Measurements from ENCODE around the gene LTF.
"Not testable (repeated sequence)": the region's sequence is repeated elsewhere in the genome, so short reads cannot be mapped to it uniquely, and the experiment has no call there.

LTF gene

GRCh38 chr3:46464326-46465195 is at the start of gene LTF:
TSS of gene LTF (minus strand) at chr3:46464905. CDS start at chr3:46464867, 38 bp downstream.
- DNase-seq = no peak

- no peak for DNase-seq
Measured at GRCh38 chr3:46512191-46512749, 47.6 kb upstream of the LTF start.

GRCh38 chr3:46509661-46510187 is 45.0 kb upstream of the LTF start:
- no peak for DNase-seq

- no peak for DNase-seq
Measured at GRCh38 chr3:46508850-46509591, 44.3 kb upstream of the LTF start.

- no peak for DNase-seq
Measured at GRCh38 chr3:46506526-46506925, 41.8 kb upstream of the LTF start.

DNA sequence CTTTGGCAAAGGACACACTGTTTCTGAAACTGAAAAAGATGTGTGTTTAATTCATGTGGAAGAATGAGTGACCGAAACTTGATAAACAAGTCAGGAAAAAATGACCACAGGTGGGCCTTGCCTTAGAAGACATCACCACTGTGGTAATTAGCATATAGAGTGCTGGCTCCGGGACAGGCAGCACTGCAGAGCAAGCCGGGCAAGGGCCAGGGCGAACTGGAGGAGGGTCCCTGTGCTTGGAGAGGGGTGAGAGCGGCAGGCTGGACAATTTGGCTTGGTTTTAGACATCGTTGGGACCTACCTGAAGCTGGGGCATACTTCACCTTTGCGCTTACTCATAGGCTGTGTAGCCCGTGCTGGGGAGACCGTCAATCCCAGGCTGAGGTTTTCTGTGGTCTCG is 41.2 kb upstream of the LTF start:
- no peak for DNase-seq

DNA sequence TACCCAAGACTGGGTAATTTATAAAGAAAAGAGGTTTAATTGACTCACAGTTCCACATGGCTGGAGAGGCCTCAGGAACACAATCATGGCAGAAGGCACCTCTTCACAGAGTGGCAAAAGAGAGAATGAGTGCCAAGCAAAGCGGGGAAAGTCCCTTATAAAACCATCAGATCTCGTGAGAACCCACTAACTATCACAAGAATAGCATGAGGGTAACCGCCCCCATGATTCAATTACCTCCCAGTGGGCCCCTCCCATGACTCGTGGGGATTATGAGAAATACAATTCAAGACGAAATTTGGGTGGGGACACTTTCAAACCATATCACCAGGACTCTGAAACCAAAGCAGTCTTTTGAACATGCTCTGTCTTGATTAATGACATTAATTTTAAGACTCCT is 40.1 kb upstream of the LTF start:
- no peak for DNase-seq

- DNase-seq = no peak
Measured at GRCh38 chr3:46503200-46503874, 38.6 kb upstream of the LTF start.

DNA sequence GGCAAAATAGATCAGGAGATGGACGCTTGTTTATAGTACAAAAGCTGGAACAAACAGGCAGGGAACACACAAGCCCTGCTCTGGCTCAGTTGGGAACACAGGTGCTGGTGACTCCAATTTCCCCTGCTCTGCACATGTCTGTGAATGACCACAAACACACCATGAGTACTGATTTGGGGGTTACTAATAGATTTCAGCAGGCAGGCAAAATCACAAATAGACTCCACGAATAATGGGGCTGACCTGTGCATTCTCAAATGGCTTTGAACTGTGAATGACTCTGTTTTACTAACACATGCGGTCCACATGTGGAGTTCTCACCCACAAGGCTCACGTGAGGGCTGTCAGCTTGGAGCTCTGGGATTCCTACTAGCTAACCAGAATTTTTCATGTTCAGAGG is 37.0 kb upstream of the LTF start:
- DNase-seq = peak; percentile 45

GRCh38 chr3:46500656-46501635 is 36.2 kb upstream of the LTF start:
- peak; percentile 79 for DNase-seq

- no peak for DNase-seq
Measured at GRCh38 chr3:46498916-46499519, 34.3 kb upstream of the LTF start.

GRCh38 chr3:46497556-46498265 is 33.0 kb upstream of the LTF start, which contains the start of gene RTP3:
TSS of gene RTP3 (plus strand) at chr3:46497976. CDS start at chr3:46498063, 87 bp downstream.
- no peak for DNase-seq

GRCh38 chr3:46496746-46497555 is 32.2 kb upstream of the LTF start:
- DNase-seq = no peak

- DNase-seq = peak; percentile 76
Measured at GRCh38 chr3:46495901-46496456, 31.3 kb upstream of the LTF start.

DNA sequence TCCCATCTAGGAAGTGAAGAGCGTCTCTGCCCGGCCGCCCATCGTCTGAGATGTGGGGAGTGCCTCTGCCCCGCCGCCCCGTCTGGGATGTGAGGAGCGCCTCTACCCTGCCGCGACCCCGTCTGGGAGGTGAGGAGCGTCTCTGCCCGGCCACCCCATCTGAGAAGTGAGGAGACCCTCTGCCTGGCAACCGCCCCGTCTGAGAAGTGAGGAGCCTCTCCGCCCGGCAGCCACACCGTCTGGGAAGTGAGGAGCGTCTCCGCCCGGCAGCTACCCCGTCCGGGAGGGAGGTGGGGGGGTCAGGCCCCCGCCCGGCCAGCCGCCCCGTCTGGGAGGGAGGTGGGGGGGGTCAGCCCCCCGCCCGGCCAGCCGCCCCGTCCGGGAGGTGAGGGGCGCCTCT is 29.8 kb upstream of the LTF start:
- not testable (repeated sequence) for DNase-seq

DNA sequence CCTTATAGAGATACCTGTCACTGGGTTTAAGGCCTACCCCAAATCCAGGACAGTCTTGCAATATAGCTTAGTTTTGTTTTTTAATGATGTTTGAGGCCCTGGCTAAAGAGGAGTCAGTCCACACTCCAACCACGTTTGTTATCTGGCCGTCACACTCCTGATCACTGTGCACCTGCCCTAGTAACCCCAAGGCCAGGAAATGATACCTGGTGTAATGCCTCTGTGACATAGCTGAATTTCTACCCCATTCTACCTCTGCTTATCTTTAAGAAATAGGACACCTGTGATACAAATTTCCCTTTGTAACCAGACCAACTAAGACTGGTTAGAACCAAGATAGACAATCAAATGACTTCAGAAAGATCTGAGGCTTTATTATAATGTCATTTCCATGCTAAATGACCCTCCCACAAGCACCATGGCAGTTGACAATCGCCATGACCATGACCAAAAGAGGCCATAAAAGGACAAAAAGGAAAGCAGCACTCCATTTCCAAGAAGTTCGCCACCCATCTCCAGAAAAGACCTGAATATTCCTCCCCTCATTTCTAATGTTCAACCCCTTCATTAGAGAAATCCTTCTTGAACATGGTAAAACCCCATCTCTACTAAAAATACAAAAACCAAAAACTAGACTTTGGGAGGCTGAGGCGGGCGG is 28.3 kb upstream of the LTF start:
- no peak for DNase-seq

DNA sequence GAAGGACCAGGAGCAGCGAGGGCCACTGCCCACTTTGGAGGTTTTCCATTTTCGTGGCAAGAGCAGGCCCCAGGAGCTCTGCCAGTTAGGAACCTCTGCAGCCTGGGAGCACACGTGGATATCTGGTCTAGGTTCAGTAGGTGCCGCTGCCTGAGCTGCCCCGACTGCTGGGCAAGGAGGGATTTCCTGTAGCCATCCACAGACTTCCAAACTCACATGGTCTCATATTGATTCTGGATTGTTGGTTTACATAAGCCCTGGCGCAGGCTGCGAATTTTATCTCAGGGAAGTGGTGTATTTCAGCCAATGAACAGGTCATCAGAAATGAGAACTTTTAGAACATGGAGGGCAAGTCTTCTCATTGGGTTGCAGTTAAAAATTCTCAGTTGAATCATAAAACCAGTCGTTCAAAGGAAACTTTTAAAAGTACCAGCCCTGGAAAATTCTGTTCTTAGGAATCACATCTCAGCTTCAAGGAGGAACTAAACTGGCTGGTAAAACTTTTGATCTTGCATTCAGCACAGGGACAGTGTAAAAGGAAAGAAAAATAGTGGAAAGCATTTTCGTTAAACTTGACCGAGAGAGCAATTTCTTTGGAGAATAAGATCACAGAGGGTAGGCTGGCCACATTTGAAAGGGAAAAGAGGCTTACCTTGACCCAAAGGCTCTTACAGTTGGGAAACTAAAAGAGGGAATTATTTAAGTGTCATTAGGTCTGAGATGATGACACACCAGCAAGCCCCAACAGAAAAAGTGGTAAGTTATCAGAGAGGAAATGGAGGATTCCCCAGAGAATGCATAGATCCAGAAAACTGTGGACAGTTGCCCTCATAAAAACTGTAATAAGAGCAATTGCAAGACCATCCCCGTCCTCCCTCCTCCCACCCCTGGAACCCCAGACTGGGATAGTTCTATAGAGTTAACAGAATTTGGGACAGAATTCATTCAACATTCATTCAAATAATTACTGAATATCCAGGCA is 26.7 kb upstream of the LTF start:
- DNase-seq = peak; percentile 20
